Measurements from ENCODE around the gene WNT6. TPM values are rescaled to one million over a fixed set of nuclear protein-coding genes. Genes with fewer than 3 reads are reported as not detected.

WNT6 gene
- total RNA-seq, 1 donor from 2014 or later = 2.6 TPM

DNA sequence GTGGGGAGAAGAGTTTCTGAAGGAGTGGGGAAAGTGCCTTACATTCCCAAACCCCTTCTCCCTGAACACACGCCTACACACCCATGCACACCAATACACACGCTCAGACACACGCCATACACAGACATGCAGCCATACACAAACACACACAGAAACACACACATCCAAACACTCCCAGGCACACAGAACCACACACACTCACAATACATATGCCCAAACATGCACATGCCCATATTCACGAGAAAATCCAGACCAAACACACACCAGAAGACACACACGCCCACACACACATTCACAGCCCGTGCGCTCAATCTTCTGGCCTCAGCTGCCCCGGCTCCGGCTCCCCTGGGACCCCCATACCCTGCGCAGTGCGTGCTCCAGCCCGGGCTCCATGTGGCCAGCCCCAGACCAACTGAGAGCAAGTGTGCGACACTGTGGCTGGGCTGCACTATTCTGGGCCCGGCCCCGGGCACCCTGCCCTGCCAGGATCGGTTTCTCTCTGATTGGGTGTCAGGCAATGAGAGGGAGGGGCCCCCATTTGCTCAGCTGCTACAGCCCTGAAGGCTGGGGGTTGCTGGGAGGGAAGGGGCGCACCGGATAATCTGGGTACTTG is 28.1 kb upstream of the WNT6 start, which contains the start of gene PRKAG3:
Gene PRKAG3, minus strand, starts transcription at position 426 of the 613 bp plus-strand sequence.
- no peak within 1 kb of the TSS for H3K4me2 ChIP-seq (ENCODE audit: low read length)
- Mint-ChIP-seq H3K4me3 (ENCODE audit: unreplicated experiment) (no peak within 1 kb of the TSS), H3K9me3 (ENCODE audit: unreplicated experiment) (peaks cover 2% of the 10 kb centered on the region), H3K27me3 (ENCODE audit: low read depth, unreplicated experiment) (peaks cover 54% of the 10 kb centered on the region), H3K4me1 (ENCODE audit: low read depth, unreplicated experiment) (peaks cover 2% of the 10 kb centered on the region), H3K27ac (ENCODE audit: unreplicated experiment) (no peak within 1 kb of the TSS), H3K36me3 (ENCODE audit: low read depth, unreplicated experiment) (peaks cover 4% of the 10 kb centered on the region)
- no peak for TF ChIP-seq EZH2 (IDR thresholded peaks at IDR 0.05; ENCODE audit: insufficient read depth, low read length)
- TF ChIP-seq, protein P1, sequence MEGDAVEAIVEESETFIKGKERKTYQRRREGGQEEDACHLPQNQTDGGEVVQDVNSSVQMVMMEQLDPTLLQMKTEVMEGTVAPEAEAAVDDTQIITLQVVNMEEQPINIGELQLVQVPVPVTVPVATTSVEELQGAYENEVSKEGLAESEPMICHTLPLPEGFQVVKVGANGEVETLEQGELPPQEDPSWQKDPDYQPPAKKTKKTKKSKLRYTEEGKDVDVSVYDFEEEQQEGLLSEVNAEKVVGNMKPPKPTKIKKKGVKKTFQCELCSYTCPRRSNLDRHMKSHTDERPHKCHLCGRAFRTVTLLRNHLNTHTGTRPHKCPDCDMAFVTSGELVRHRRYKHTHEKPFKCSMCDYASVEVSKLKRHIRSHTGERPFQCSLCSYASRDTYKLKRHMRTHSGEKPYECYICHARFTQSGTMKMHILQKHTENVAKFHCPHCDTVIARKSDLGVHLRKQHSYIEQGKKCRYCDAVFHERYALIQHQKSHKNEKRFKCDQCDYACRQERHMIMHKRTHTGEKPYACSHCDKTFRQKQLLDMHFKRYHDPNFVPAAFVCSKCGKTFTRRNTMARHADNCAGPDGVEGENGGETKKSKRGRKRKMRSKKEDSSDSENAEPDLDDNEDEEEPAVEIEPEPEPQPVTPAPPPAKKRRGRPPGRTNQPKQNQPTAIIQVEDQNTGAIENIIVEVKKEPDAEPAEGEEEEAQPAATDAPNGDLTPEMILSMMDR (IDR thresholded peaks at IDR 0.05; ENCODE audit: insufficient read depth, low read depth, low read length) = no peak
- no peaks in the 10 kb centered on the region for H3K79me2 ChIP-seq (ENCODE audit: insufficient read depth, low read length)
- H3K4me1 ChIP-seq (ENCODE audit: insufficient read depth, low read length) = no peaks in the 10 kb centered on the region
- FAIRE-seq (no peak), DNase-seq (ENCODE audit: low read depth) (no peak)
- H4K20me1 ChIP-seq (ENCODE audit: insufficient read depth, low read length) = no peaks in the 10 kb centered on the region
- H2AFZ ChIP-seq (ENCODE audit: low read depth, low read length) = no peak within 1 kb of the TSS
- no peak within 1 kb of the TSS for H3K4me3 ChIP-seq (ENCODE audit: insufficient read depth, low read depth, low read length)
- no peaks in the 10 kb centered on the region for H3K36me3 ChIP-seq (ENCODE audit: insufficient read depth, low read length)
- no peak within 1 kb of the TSS for H3K9ac ChIP-seq (ENCODE audit: low read length)
- peaks cover 53% of the 10 kb centered on the region for H3K27me3 ChIP-seq (ENCODE audit: insufficient read depth, low read length)
- H3K9me3 ChIP-seq (ENCODE audit: insufficient read depth, low read depth, low read length) = no peaks in the 10 kb centered on the region
- no peak within 1 kb of the TSS for H3K27ac ChIP-seq (ENCODE audit: low read depth, low read length)

DNA sequence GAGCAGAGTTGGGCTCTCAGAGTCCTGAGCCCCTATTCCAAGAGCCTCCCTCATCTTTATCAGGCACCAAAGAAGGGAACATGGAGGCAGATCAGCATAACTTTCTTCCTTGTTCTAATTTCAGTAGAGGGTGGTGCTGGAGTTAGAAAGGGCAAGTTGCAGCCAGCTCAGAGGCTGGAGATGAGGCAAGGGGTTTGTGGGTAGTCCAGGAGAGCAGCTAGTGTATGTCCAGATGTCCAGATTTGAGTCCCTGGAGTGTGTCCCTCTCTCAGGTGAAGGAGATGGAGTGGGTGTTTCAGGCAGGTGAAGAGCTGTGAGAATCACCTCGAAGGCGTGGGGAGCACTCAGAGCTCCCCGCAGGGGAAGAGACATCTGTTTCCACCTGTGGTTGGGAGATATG is 27.5 kb upstream of the WNT6 start:
- TF ChIP-seq, protein P1 (IDR thresholded peaks at IDR 0.05; ENCODE audit: insufficient read depth, low read depth, low read length) = no peak
- TF ChIP-seq EZH2 (IDR thresholded peaks at IDR 0.05; ENCODE audit: insufficient read depth, low read length) = no peak
- Histone ChIP-seq H3K4me2 (ENCODE audit: low read length) (no peak overlapping the region), H3K27me3 (ENCODE audit: insufficient read depth, low read length) (peaks cover 51% of the 10 kb centered on the region), H3K4me1 (ENCODE audit: insufficient read depth, low read length) (no peaks in the 10 kb centered on the region), H3K9ac (ENCODE audit: low read length) (no peak overlapping the region), H3K4me3 (ENCODE audit: insufficient read depth, low read depth, low read length) (no peak overlapping the region), H3K79me2 (ENCODE audit: insufficient read depth, low read length) (no peaks in the 10 kb centered on the region), H3K9me3 (ENCODE audit: insufficient read depth, low read depth, low read length) (no peaks in the 10 kb centered on the region), H2AFZ (ENCODE audit: low read depth, low read length) (no peak overlapping the region), H3K36me3 (ENCODE audit: insufficient read depth, low read length) (no peaks in the 10 kb centered on the region), H4K20me1 (ENCODE audit: insufficient read depth, low read length) (no peaks in the 10 kb centered on the region), H3K27ac (ENCODE audit: low read depth, low read length) (no peak overlapping the region)
- peaks cover 4% of the 10 kb centered on the region for H3K36me3 Mint-ChIP-seq (ENCODE audit: low read depth, unreplicated experiment)
- no peak overlapping the region for H3K27ac Mint-ChIP-seq (ENCODE audit: unreplicated experiment)
- no peak overlapping the region for H3K4me3 Mint-ChIP-seq (ENCODE audit: unreplicated experiment)
- peaks cover 50% of the 10 kb centered on the region for H3K27me3 Mint-ChIP-seq (ENCODE audit: low read depth, unreplicated experiment)
- peaks cover 4% of the 10 kb centered on the region for H3K9me3 Mint-ChIP-seq (ENCODE audit: unreplicated experiment)
- no peak for FAIRE-seq
- H3K4me1 Mint-ChIP-seq (ENCODE audit: low read depth, unreplicated experiment) = peaks cover 2% of the 10 kb centered on the region
- DNase-seq (ENCODE audit: low read depth) = no peak

DNA sequence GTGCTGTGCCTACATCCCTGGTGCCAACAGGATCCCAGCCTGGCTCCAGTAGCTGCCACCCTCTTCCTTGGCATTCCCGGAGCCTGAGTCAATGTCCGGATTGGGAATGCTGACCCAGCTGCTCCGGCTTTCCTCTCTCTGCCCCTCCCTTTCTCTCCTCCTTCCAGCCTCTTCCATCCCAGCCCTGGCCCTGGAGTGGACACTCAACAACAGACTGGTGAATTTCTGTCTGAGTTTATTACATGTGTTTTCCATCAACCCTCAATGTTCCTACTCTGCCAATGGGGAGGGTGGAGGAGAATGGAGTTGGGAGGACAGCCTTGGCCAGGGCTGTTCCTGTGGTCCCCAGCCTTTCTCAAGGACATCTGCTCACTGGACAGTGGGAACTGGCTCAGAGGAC is 27.1 kb upstream of the WNT6 start:
- Mint-ChIP-seq H3K9me3 (ENCODE audit: unreplicated experiment) (peaks cover 5% of the 10 kb centered on the region), H3K27ac (ENCODE audit: unreplicated experiment) (no peak overlapping the region), H3K36me3 (ENCODE audit: low read depth, unreplicated experiment) (peaks cover 4% of the 10 kb centered on the region), H3K4me3 (ENCODE audit: unreplicated experiment) (no peak overlapping the region), H3K27me3 (ENCODE audit: low read depth, unreplicated experiment) (peaks cover 47% of the 10 kb centered on the region), H3K4me1 (ENCODE audit: low read depth, unreplicated experiment) (peaks cover 2% of the 10 kb centered on the region)
- H3K4me3 ChIP-seq (ENCODE audit: insufficient read depth, low read depth, low read length) = no peak overlapping the region
- DNase-seq (ENCODE audit: low read depth) (no peak), FAIRE-seq (no peak)
- H2AFZ ChIP-seq (ENCODE audit: low read depth, low read length) = no peak overlapping the region
- H3K9me3 ChIP-seq (ENCODE audit: insufficient read depth, low read depth, low read length) = no peaks in the 10 kb centered on the region
- no peak overlapping the region for H3K4me2 ChIP-seq (ENCODE audit: low read length)
- TF ChIP-seq, protein P1 (IDR thresholded peaks at IDR 0.05; ENCODE audit: insufficient read depth, low read depth, low read length) = no peak
- no peak for TF ChIP-seq EZH2 (IDR thresholded peaks at IDR 0.05; ENCODE audit: insufficient read depth, low read length)
- no peak overlapping the region for H3K27ac ChIP-seq (ENCODE audit: low read depth, low read length)
- no peaks in the 10 kb centered on the region for H4K20me1 ChIP-seq (ENCODE audit: insufficient read depth, low read length)
- H3K27me3 ChIP-seq (ENCODE audit: insufficient read depth, low read length) = peaks cover 49% of the 10 kb centered on the region
- no peak overlapping the region for H3K9ac ChIP-seq (ENCODE audit: low read length)
- H3K36me3 ChIP-seq (ENCODE audit: insufficient read depth, low read length) = no peaks in the 10 kb centered on the region
- H3K4me1 ChIP-seq (ENCODE audit: insufficient read depth, low read length) = no peaks in the 10 kb centered on the region
- no peaks in the 10 kb centered on the region for H3K79me2 ChIP-seq (ENCODE audit: insufficient read depth, low read length)
